ENCODE results near the gene C1D. TPM values are rescaled to one million over a fixed set of nuclear protein-coding genes. Genes with fewer than 3 reads are reported as not detected.

Gene C1D
- total and polyA plus RNA-seq, 2 experiments from 2014 or later, result 30.1 to 39.7 TPM

GRCh38 chr2:68031542-68032160, 31.2 kb downstream of the C1D start:
- no peak overlapping the region for H3K4me2 ChIP-seq
- peaks cover 2% of the 10 kb centered on the region for H3K27me3 Mint-ChIP-seq (ENCODE audit: insufficient read depth, low read depth, poor library complexity)
- H3K4me1 ChIP-seq (ENCODE audit: insufficient read depth), result no peaks in the 10 kb centered on the region
- no peaks in the 10 kb centered on the region for H4K20me1 ChIP-seq (replicated peaks; ENCODE audit: insufficient read depth)
- no peaks in the 10 kb centered on the region for H3F3A ChIP-seq (replicated peaks; ENCODE audit: low read depth)
- no peaks in the 10 kb centered on the region for H3K36me3 Mint-ChIP-seq (ENCODE audit: low read depth)
- no peak overlapping the region for H3K27ac Mint-ChIP-seq
- no peak overlapping the region for H3K4me3 Mint-ChIP-seq
- H3K9me2 ChIP-seq (ENCODE audit: insufficient read depth), result no peaks in the 10 kb centered on the region
- no peaks in the 10 kb centered on the region for H3K9me3 Mint-ChIP-seq
- H3K27ac ChIP-seq (ENCODE audit: low read depth), result no peak overlapping the region
- ATAC-seq (peak; percentile 35; the same call in 1 of the 3 replicates), DNase-seq (ENCODE audit: low spot score) (peak; percentile 68)
- H2AFZ ChIP-seq, result no peak overlapping the region
- no peaks in the 10 kb centered on the region; the same call in 2 of the 3 replicates for H3K4me1 Mint-ChIP-seq
- no peaks in the 10 kb centered on the region for H3K79me2 ChIP-seq (replicated peaks; ENCODE audit: insufficient read depth)
- no peaks in the 10 kb centered on the region for H3K27me3 ChIP-seq (ENCODE audit: insufficient read depth)
- no peak overlapping the region for H3K4me3 ChIP-seq
- peak; percentile 72 to 79 for TF ChIP-seq CTCF (conservative IDR thresholded peaks at IDR 0.05; ENCODE audit: low read depth in 2 of 2)
- no peak for TF ChIP-seq JUNB (IDR thresholded peaks at IDR 0.05; ENCODE audit: unreplicated experiment)
- TF ChIP-seq STAT1 (IDR thresholded peaks at IDR 0.05; ENCODE audit: unreplicated experiment), result no peak
- no peak for TF ChIP-seq POLR2AphosphoS5 (IDR thresholded peaks at IDR 0.05; ENCODE audit: low read depth)
- no peak for TF ChIP-seq EZH2phosphoT487 (IDR thresholded peaks at IDR 0.05; ENCODE audit: unreplicated experiment)
- no peaks in the 10 kb centered on the region for H3K36me3 ChIP-seq (ENCODE audit: insufficient read depth)

- H3F3A ChIP-seq (replicated peaks; ENCODE audit: low read depth), result no peaks in the 10 kb centered on the region
- no peak overlapping the region for H2AFZ ChIP-seq
- no peaks in the 10 kb centered on the region for H3K36me3 ChIP-seq (ENCODE audit: insufficient read depth)
- H3K9me2 ChIP-seq (ENCODE audit: insufficient read depth), result no peaks in the 10 kb centered on the region
- Mint-ChIP-seq H3K4me1 (no peaks in the 10 kb centered on the region; the same call in 2 of the 3 replicates), H3K9me3 (no peaks in the 10 kb centered on the region), H3K27me3 (ENCODE audit: insufficient read depth, low read depth, poor library complexity) (no peaks in the 10 kb centered on the region), H3K36me3 (ENCODE audit: low read depth) (no peaks in the 10 kb centered on the region), H3K4me3 (no peak overlapping the region), H3K27ac (no peak overlapping the region)
- H3K27me3 ChIP-seq (ENCODE audit: insufficient read depth), result no peaks in the 10 kb centered on the region
- no peaks in the 10 kb centered on the region for H3K79me2 ChIP-seq (replicated peaks; ENCODE audit: insufficient read depth)
- no peak overlapping the region for H3K4me3 ChIP-seq
- ATAC-seq (no peak), DNase-seq (ENCODE audit: low spot score) (no peak)
- H3K4me2 ChIP-seq, result no peak overlapping the region
- H3K4me1 ChIP-seq (ENCODE audit: insufficient read depth), result no peaks in the 10 kb centered on the region
- H3K27ac ChIP-seq (ENCODE audit: low read depth), result no peak overlapping the region
- no peaks in the 10 kb centered on the region for H4K20me1 ChIP-seq (replicated peaks; ENCODE audit: insufficient read depth)
- TF ChIP-seq REST (IDR thresholded peaks at IDR 0.05; ENCODE audit: unreplicated experiment), result no peak
- no peak for TF ChIP-seq EZH2phosphoT487 (IDR thresholded peaks at IDR 0.05; ENCODE audit: unreplicated experiment)
- no peak for TF ChIP-seq ZNF114 (CRISPR knock-in tag; IDR thresholded peaks at IDR 0.05)
- no peak for TF ChIP-seq CTCF (conservative IDR thresholded peaks at IDR 0.05; ENCODE audit: low read depth in 2 of 2)
- TF ChIP-seq ZNF331 (CRISPR knock-in tag; IDR thresholded peaks at IDR 0.05; ENCODE audit: low read depth), result no peak
- TF ChIP-seq POLR2AphosphoS5 (IDR thresholded peaks at IDR 0.05; ENCODE audit: low read depth), result no peak
- TF ChIP-seq JUNB (IDR thresholded peaks at IDR 0.05; ENCODE audit: unreplicated experiment), result no peak
- no peak for TF ChIP-seq CREB1 (CRISPR knock-in tag; IDR thresholded peaks at IDR 0.05; ENCODE audit: low read depth)
- no peak for TF ChIP-seq EZH2 (IDR thresholded peaks at IDR 0.05; ENCODE audit: low read depth, unreplicated experiment)
- TF ChIP-seq ETS1 (IDR thresholded peaks at IDR 0.05), result no peak
- no peak for TF ChIP-seq STAT1 (IDR thresholded peaks at IDR 0.05; ENCODE audit: unreplicated experiment)
Observed at GRCh38 chr2:68031043-68031442, 31.8 kb downstream of the C1D start.

Data from GM23338 (cell line).